Neural progenitor cell (in vitro differentiated cells): ENCODE results near the gene CXXC4.

Source experiments
- CTCF ChIP-seq: fragments of 200-600 bp; sonication (generic); IDR thresholded peaks from 2 replicates; pipeline ENCODE4 v1.5.1; 2017; ENCODE audit warnings: antibody characterized with exemption, mild to moderate bottlenecking
- EZH2phosphoT487 ChIP-seq: fragments of 200-600 bp; sonication (generic); IDR thresholded peaks from 2 replicates; pipeline ENCODE4 v1.6.1; 2017; ENCODE audit warnings: antibody characterized with exemption

GRCh38 chr4:104494822-104495559 is at the start of gene CXXC4:
- TF ChIP-seq CTCF, result no peak
- no peak for TF ChIP-seq EZH2phosphoT487
